Thyroid gland (tissue), 4 donors: ENCODE results near the gene HYPK. TPM values are rescaled to one million over a fixed set of nuclear protein-coding genes. Genes with fewer than 3 reads are reported as not detected.
A peak's percentile ranks its signal among the peaks of the same experiment; 100 is the strongest.

Source experiments
- DNase-seq, 2 donors: peaks; one replicate each; pipeline ENCODE4 v3.0.0-alpha.2; 2019
- H3K27ac ChIP-seq, 3 donors: fragments of 200-600 bp; sonication (generic); 1 replicate in 2 of 3; 2 replicates in 1 of 3; pipeline ENCODE4 v1.5.1; 2016 to 2019; ENCODE audit warnings: mild to moderate bottlenecking in 1 of 3, moderate library complexity in 1 of 3
- H3K27me3 ChIP-seq: fragments of 200-600 bp; sonication (generic); one replicate; pipeline ENCODE4 v1.5.1; 2019
- H3K36me3 ChIP-seq, 2 donors: fragments of 200-600 bp; sonication (generic); one replicate each; pipeline ENCODE4 v1.5.1; 2016 to 2019
- H3K4me1 ChIP-seq, 2 donors: fragments of 200-600 bp; sonication (generic); one replicate each; pipeline ENCODE4 v1.5.1; 2017 to 2019
- H3K4me3 ChIP-seq, 3 donors: fragments of 200-600 bp; sonication (generic); replicated peaks in 1 of 3; 1 replicate in 2 of 3; 2 replicates in 1 of 3; pipeline ENCODE4 v1.5.1; 2016; ENCODE audit warnings: mild to moderate bottlenecking in 1 of 3
- H3K9me3 ChIP-seq: fragments of 200-600 bp; sonication (generic); one replicate; pipeline ENCODE4 v1.5.1; 2017
- CTCF ChIP-seq, 6 experiments: fragments of 200-600 bp in 3 of 6; fragments of 450-650 bp in 3 of 6; sonication (generic) in 3 of 6; IDR thresholded peaks; one replicate each; pipeline ENCODE4 v1.5.1; 2016 to 2019; ENCODE audit warnings: antibody characterized with exemption in 6 of 6, mild to moderate bottlenecking in 2 of 6, inconsistent platforms in 1 of 6, moderate library complexity in 1 of 6
- POLR2A ChIP-seq, 2 donors: fragments of 450-650 bp; IDR thresholded peaks; one replicate each; pipeline ENCODE4 v1.6.1; 2017; ENCODE audit warnings: antibody characterized with exemption in 2 of 2, mild to moderate bottlenecking in 2 of 2, moderate library complexity in 1 of 2
- WGBS, 2 donors: methylation state at CpG; one replicate each; pipeline ENCODE4 v1.1.5; 2017; 5-methylcytosine and 5-hydroxymethylcytosine counted together
- intact Hi-C: fragments of 100-400 bp; cut with DNase I; formaldehyde crosslinking; loops from one replicate; pipeline ENCODE4 v1.15.1; 2023
- total RNA-seq, 4 donors: library from RNA; depleted of rRNA; stranded (reverse); fragments of >200 nt; gene quantifications; one replicate each; pipeline ENCODE4 v1.2.3, GENCODE V29; 2016

The HYPK gene
- total RNA-seq, 4 donors from 2014 or later: 11.6 to 23.4 (median 12.5) TPM

GRCh38 chr15:43794269-43795037 lies 5.9 kb upstream of the HYPK start:
- TF ChIP-seq CTCF (IDR thresholded peaks at IDR 0.05): no peak
- no peak for TF ChIP-seq POLR2A (IDR thresholded peaks at IDR 0.05)
- intact Hi-C loops: no loop called here
- Histone ChIP-seq H3K4me3 (no peak overlapping the region), H3K27me3 (no peaks in the 10 kb centered on the region), H3K4me1 (peaks cover 23 to 46% of the 10 kb centered on the region in 2 donors), H3K27ac (peak overlapping the region in 2 of 3 donors; percentile 4 to 92), H3K9me3 (no peaks in the 10 kb centered on the region), H3K36me3 (peaks cover 16 to 19% of the 10 kb centered on the region in 2 donors)
- no peak for DNase-seq
- 83 to 86% methylated on average over 9 of the region's 9 CpGs for WGBS, 2 donors

GRCh38 chr15:43795197-43795596 lies 5.2 kb upstream of the HYPK start:
- peak overlapping the region in 1 of 3 donors; percentile 92 for H3K27ac ChIP-seq
- DNase-seq: no peak
- TF ChIP-seq CTCF (IDR thresholded peaks at IDR 0.05): no peak
- TF ChIP-seq POLR2A (IDR thresholded peaks at IDR 0.05): no peak
- H3K9me3 ChIP-seq: no peaks in the 10 kb centered on the region
- WGBS, 2 donors: 91 to 93% methylated on average over 2 of the region's 2 CpGs
- intact Hi-C loops: no loop called here
- peaks cover 28 to 53% of the 10 kb centered on the region in 2 donors for H3K4me1 ChIP-seq
- no peak overlapping the region for H3K4me3 ChIP-seq
- no peaks in the 10 kb centered on the region for H3K27me3 ChIP-seq
- peaks cover 18 to 19% of the 10 kb centered on the region in 2 donors for H3K36me3 ChIP-seq

GRCh38 chr15:43795997-43796396 lies 4.4 kb upstream of the HYPK start:
- intact Hi-C loops: no loop called here
- no peaks in the 10 kb centered on the region for H3K9me3 ChIP-seq
- H3K4me3 ChIP-seq: no peak overlapping the region
- no peaks in the 10 kb centered on the region for H3K27me3 ChIP-seq
- DNase-seq: no peak
- no peak overlapping the region for H3K27ac ChIP-seq
- peaks cover 32 to 54% of the 10 kb centered on the region in 2 donors for H3K4me1 ChIP-seq
- H3K36me3 ChIP-seq: peaks cover 18 to 19% of the 10 kb centered on the region in 2 donors
- TF ChIP-seq POLR2A (IDR thresholded peaks at IDR 0.05) (no peak), CTCF (IDR thresholded peaks at IDR 0.05) (no peak)

- H3K36me3 ChIP-seq: peaks cover 18 to 19% of the 10 kb centered on the region in 2 donors
- no peaks in the 10 kb centered on the region for H3K9me3 ChIP-seq
- 96 to 97% methylated on average over 3 of the region's 3 CpGs for whole genome bisulfite sequencing, 2 donors
- DNase-seq: no peak
- no peaks in the 10 kb centered on the region for H3K27me3 ChIP-seq
- peaks cover 36 to 59% of the 10 kb centered on the region in 2 donors for H3K4me1 ChIP-seq
- TF ChIP-seq POLR2A (IDR thresholded peaks at IDR 0.05) (no peak), CTCF (IDR thresholded peaks at IDR 0.05) (no peak)
- H3K4me3 ChIP-seq: no peak overlapping the region
- no peak overlapping the region for H3K27ac ChIP-seq
- intact Hi-C loops: no loop called here
These were observed 3.8 kb upstream of the HYPK start for GRCh38 chr15:43796566-43796965.

- no peak for DNase-seq
- Histone ChIP-seq H3K4me3 (no peak overlapping the region), H3K36me3 (peaks cover 9 to 11% of the 10 kb centered on the region in 2 donors), H3K27ac (peak overlapping the region in 2 of 3 donors; percentile 96 to 100), H3K4me1 (peaks cover 23 to 45% of the 10 kb centered on the region in 2 donors), H3K27me3 (no peaks in the 10 kb centered on the region), H3K9me3 (no peaks in the 10 kb centered on the region)
- WGBS, 2 donors: 85 to 86% methylated on average over 16 of the region's 16 CpGs
- intact Hi-C loops: no loop called here
- TF ChIP-seq CTCF (IDR thresholded peaks at IDR 0.05) (no peak), POLR2A (IDR thresholded peaks at IDR 0.05) (no peak)
These were observed 1.0 kb upstream of the HYPK start for GRCh38 chr15:43799209-43799944.
